ENCODE measurements around the gene TMEM44.
"Not testable (repeated sequence)": the region's sequence is repeated elsewhere in the genome, so short reads cannot be mapped to it uniquely, and the experiment has no call there.

DNA sequence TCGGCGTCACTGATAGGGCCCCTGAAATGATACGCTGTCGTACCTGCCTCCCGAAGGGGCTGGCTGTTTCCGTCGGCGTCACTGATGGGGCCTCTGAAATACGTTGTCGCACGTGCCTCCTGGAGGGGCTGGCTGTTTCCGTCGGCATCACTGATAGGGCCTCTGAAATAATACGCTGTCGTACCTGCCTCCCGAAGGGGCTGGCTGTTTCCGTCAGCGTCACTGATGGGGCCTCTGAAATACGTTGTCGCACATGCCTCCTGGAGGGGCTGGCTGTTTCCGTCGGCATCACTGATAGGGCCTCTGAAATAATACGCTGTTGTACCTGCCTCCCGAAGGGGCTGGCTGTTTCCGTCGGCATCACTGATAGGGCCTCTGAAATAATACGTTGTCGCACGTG, 2.5 kb downstream of the TMEM44 start:
- TF ChIP-seq, protein P1, sequence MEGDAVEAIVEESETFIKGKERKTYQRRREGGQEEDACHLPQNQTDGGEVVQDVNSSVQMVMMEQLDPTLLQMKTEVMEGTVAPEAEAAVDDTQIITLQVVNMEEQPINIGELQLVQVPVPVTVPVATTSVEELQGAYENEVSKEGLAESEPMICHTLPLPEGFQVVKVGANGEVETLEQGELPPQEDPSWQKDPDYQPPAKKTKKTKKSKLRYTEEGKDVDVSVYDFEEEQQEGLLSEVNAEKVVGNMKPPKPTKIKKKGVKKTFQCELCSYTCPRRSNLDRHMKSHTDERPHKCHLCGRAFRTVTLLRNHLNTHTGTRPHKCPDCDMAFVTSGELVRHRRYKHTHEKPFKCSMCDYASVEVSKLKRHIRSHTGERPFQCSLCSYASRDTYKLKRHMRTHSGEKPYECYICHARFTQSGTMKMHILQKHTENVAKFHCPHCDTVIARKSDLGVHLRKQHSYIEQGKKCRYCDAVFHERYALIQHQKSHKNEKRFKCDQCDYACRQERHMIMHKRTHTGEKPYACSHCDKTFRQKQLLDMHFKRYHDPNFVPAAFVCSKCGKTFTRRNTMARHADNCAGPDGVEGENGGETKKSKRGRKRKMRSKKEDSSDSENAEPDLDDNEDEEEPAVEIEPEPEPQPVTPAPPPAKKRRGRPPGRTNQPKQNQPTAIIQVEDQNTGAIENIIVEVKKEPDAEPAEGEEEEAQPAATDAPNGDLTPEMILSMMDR (IDR thresholded peaks at IDR 0.05) = not testable (repeated sequence)
- TF ChIP-seq POLR2AphosphoS5, POLR2A (IDR thresholded peaks at IDR 0.05): not testable (repeated sequence)
